ENCODE results near the gene GPBP1.
"Not testable (repeated sequence)": the region's sequence is repeated elsewhere in the genome, so short reads cannot be mapped to it uniquely, and the experiment has no call there.

The GPBP1 gene

GRCh38 chr5:57298295-57298984, 124.6 kb downstream of the GPBP1 start:
- peak; percentile 36 for DNase-seq

GRCh38 chr5:57298985-57299491, 125.2 kb downstream of the GPBP1 start:
- DNase-seq: peak; percentile 57

DNA sequence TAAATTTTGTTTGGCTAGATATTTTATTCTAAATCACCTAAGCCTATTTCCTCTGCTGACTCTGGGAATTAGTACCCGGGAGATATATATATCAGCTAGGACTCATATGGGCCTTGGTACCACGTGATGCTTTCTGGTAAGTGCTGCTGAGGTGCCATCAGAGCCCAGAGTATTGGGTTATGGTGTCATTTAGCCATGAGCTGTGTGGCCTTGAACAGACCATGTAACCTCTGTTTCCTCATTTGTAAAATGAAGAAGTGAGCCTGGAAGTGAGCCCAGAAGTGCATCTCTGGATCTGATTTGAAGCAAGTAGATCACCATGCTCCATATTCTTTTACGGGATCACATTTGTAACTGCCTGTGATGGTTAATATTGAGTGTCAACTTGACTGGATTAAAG, 126.1 kb downstream of the GPBP1 start:
- no peak for DNase-seq

DNA sequence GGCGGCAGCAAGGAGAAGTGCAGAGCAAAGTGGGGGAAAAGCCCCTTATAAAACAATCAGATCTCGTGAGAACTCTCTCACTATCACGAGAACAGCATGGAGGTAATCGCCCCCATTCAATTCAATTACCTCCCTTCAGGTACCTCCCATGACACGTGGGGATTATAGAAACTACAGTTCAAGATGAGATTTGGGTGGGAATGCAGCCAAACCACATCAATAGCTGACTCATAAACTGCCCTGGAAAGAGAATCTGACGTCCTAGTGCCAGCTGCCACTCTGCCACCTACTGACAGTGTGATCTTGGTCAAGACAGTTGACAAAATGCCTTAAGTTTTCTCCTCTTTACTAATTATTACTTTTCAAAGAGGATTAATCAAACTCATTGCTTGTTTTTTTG, 128.3 kb downstream of the GPBP1 start:
- peak; percentile 27 for DNase-seq

DNA sequence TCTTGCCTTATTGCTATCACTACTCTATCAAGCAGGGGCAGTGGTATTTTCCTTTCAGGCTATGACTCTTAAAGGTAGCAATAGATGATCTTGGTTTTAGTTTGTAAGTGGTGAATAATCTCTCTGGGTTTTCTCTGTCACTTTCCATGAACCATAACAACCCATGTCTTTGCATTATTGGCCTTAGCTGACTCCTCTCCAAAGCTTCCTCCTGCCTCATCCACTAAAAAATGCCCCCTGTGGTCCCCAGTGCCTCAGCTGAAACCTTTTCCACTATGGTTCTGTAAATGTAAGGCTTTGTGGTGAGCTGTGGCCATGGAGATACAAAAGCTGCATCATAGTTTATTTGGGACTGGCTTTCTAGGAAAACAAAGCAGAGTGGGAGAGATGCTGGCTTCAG, 128.8 kb downstream of the GPBP1 start:
- no peak for DNase-seq

DNA sequence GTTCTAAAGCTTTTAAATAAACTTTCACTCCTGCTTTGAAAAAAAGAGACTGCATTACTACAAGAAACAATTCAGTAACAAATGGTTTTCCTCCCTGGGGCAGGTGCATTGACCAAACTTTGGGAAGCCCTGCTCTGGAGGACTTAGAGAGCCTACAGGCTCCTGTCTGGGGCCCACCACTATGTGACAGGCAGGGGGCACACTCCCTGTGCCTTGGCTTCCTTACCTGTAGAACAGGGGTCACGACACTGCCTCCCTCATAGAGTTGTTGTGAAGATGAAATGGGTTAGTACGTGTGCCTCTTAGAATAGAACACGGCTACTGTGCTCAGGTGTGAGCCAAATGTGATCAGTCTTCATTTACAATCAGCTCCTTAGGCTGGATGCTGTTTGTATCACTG, 130.1 kb downstream of the GPBP1 start:
- no peak for DNase-seq

GRCh38 chr5:57304931-57305330, 131.1 kb downstream of the GPBP1 start:
- no peak for DNase-seq

DNA sequence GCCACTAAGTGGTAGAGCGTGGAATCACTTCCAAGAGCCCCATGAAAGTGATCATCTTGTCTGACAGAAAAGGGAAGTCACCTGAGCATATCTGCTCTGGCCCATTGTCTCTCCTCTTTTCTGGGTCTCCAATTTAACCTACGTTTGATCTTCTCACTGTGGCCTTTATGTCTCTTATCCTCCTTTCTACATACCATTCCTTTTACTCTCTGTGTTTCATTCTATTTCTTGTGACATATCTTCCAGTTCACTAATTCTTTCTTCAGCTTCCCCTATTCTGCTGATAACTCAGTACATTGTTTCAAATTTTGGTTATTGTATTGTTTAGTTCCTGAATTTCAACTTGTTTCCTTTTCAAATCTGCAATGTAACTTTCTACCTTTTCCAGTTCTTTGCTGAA, 132.5 kb downstream of the GPBP1 start:
- DNase-seq: no peak

DNA sequence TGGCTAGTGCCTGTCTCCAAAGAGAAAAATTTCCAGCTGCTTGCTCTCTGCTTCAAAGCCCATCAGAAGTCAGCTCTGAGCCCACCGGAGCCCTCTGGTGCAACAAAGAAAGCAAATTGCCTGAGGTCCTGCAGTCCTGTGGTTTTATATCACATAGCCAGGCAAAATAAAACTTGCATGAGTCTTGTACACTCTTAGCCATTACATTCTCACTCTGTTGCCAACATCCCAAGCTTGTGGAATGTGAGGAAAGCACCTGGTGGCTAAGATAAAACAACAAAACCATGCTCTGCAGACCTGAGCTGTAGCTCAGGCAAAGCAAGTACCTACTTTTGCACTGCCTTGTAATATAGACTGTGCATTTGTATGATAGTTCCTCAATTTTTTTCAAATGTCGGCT, 133.7 kb downstream of the GPBP1 start:
- no peak for DNase-seq

DNA sequence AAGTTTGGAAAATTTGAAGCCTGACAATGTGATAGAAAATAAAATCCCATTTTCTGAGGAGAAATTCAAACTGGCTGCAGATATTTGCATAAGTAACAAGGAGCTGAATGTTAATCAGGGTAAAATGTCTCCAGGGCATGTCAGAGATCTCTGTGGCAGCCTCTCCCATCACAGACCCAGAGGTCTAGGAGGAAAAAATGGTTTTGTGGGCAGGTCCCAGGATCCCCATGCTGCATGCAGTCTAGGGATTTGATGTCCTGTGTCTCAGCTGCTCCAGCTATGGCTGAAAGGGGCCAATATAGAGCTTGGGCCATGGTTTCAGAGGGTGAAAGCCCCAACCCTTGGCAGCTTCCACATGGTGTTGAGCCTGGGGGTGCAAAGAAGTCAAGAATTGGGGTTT, 135.2 kb downstream of the GPBP1 start:
- DNase-seq: not testable (repeated sequence)

GRCh38 chr5:57311251-57311650, 137.4 kb downstream of the GPBP1 start:
- DNase-seq: no peak

DNA sequence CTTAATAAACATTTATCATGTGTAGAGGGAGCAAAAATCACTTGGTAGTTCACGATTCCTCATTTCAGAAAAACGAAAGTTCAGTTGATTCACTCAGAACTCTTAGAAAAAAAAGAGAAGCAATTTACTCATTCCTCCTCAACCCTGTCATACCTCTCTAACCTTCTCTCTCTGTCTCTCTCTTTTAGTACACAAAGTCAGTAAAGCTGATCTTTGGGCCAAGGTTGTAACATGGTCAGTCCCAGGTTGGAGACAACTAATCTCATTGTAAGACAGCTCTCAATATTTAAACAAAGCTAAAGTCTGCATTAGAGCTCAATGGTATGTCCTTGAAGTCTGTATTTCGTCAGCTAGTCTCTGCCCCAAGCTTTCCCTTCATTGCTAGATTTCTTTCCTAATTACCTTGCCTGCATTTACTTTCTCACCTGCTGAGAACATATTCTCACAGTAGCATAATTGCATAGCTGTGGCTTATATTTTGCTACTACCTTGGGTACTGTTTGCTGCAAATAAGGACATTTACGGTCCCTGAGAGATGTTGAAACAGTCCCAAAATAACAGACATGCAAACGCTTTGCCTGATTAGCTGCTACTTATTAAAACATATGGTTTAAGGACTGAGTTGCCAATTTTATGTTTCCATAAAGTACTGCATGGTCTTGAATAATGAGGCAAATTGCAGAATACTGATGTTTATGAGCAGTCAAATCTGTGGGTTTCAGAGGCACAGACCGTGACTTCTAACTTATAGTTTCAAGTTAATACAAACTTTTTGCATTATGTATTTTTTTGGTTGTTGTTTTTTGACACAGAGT, 138.3 kb downstream of the GPBP1 start:
- no peak for DNase-seq

DNA sequence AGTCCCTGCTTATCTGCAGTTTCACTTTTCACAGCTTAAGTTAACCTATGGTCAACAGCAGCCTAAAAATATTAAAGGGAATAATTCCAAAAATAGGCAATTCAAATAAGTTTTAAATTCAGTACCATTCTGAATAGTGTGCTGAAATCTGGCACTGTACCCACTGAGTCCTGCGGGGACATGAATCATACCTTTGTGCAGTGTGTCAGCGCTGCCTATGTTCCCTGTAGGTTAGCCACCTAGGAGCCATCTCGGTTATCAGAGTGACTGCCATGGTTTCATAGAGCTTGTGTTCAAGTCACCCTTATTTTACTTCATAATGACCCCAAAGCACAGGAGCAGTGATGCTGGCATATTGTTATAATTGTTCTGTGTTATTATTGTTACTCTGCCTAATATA, 139.9 kb downstream of the GPBP1 start:
- no peak for DNase-seq

Data from NCI-H446 treated with DMSO at 0.1 percent for 48 hours (cell line).